NCI-H526 (cell line): ENCODE measurements around the gene PRXL2B.
"Not testable (repeated sequence)": the region's sequence is repeated elsewhere in the genome, so short reads cannot be mapped to it uniquely, and the experiment has no call there.

Experiments
- DNase-seq, 2 experiments: peaks; one replicate each; lab custom pipeline; 2025; lab: John Stamatoyannopoulos, UW

The PRXL2B gene

GRCh38 chr1:2586154-2587070 lies at the start of gene PRXL2B:
Gene PRXL2B (plus strand): TSS chr1:2586777. CDS start chr1:2586886, 109 bp downstream.
- peak; percentile 85 to 97 for DNase-seq

GRCh38 chr1:2537784-2538115 lies 48.8 kb upstream of the PRXL2B start:
- no peak for DNase-seq

- no peak for DNase-seq
These were observed 48.2 kb upstream of the PRXL2B start for GRCh38 chr1:2538376-2538775.

- no peak for DNase-seq
These were observed 47.7 kb upstream of the PRXL2B start for GRCh38 chr1:2538872-2539271.

- DNase-seq, result peak in 1 of 2 experiments; percentile 31
These were observed 47.2 kb upstream of the PRXL2B start for GRCh38 chr1:2539312-2539907.

GRCh38 chr1:2540816-2541492 lies 45.6 kb upstream of the PRXL2B start:
- DNase-seq, result peak in 1 of 2 experiments; percentile 52

- DNase-seq, result no peak
These were observed 44.8 kb upstream of the PRXL2B start for GRCh38 chr1:2541619-2542245.

- no peak for DNase-seq
These were observed 44.2 kb upstream of the PRXL2B start for GRCh38 chr1:2542246-2542915.

- peak in 1 of 2 experiments; percentile 75 for DNase-seq
These were observed 43.0 kb upstream of the PRXL2B start for GRCh38 chr1:2543543-2544092.

GRCh38 chr1:2544093-2544874 lies 42.3 kb upstream of the PRXL2B start:
- DNase-seq, result no peak

- no peak for DNase-seq
These were observed 41.5 kb upstream of the PRXL2B start for GRCh38 chr1:2544875-2545640.

- peak; percentile 74 to 93 for DNase-seq
These were observed 40.6 kb upstream of the PRXL2B start for GRCh38 chr1:2545754-2546514.

- peak; percentile 67 to 86 for DNase-seq
These were observed 39.9 kb upstream of the PRXL2B start for GRCh38 chr1:2546515-2547209.

GRCh38 chr1:2547210-2548067 lies 39.1 kb upstream of the PRXL2B start:
- DNase-seq, result peak in 1 of 2 experiments; percentile 36

- peak; percentile 58 to 88 for DNase-seq
These were observed 38.4 kb upstream of the PRXL2B start for GRCh38 chr1:2548068-2548589.

GRCh38 chr1:2549367-2550029 lies 37.1 kb upstream of the PRXL2B start:
- not testable (repeated sequence) for DNase-seq
